ENCODE results near the gene AHNAK.
A peak's percentile ranks its signal among the peaks of the same experiment; 100 is the strongest.

The AHNAK gene

DNA sequence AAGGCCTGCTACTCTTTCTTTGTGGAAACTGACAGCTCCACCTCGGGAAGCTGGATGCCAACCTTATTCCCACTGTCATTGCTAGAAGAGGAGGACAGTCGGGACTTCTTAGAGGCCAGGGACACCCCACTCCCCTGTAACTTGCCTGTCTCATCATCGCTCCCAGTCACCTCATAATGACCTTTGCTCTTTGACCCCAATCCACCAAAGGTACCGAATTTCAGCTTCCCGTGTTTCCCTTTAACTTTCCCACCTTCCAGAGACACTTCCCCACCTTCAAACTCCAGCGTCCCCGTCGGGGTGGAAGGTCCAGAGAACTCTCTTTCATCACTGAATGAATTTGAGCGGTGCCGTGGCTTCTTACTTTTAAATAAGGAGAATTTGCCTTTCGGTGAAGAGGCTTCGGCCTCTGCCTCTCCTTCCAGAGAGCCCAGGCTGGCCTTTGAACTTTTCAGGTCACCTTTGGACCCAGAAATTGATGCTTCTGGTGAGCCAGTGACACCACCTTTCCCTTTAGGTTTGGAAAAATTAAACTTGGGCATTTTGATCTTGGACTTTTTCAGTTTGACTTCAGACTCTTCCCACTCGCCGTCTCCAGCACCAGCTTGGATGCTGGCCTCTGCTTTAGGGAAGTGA lies 29.8 kb downstream of the AHNAK start:
- no peak overlapping the region for H3K4me3 ChIP-seq (ENCODE audit: low read depth, low read length)
- TF ChIP-seq, protein P1, sequence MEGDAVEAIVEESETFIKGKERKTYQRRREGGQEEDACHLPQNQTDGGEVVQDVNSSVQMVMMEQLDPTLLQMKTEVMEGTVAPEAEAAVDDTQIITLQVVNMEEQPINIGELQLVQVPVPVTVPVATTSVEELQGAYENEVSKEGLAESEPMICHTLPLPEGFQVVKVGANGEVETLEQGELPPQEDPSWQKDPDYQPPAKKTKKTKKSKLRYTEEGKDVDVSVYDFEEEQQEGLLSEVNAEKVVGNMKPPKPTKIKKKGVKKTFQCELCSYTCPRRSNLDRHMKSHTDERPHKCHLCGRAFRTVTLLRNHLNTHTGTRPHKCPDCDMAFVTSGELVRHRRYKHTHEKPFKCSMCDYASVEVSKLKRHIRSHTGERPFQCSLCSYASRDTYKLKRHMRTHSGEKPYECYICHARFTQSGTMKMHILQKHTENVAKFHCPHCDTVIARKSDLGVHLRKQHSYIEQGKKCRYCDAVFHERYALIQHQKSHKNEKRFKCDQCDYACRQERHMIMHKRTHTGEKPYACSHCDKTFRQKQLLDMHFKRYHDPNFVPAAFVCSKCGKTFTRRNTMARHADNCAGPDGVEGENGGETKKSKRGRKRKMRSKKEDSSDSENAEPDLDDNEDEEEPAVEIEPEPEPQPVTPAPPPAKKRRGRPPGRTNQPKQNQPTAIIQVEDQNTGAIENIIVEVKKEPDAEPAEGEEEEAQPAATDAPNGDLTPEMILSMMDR (IDR thresholded peaks at IDR 0.05; ENCODE audit: low read depth, low read length) = no peak
- TF ChIP-seq, protein P2, sequence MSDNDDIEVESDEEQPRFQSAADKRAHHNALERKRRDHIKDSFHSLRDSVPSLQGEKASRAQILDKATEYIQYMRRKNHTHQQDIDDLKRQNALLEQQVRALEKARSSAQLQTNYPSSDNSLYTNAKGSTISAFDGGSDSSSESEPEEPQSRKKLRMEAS (IDR thresholded peaks at IDR 0.05; ENCODE audit: low read depth, low read length) = no peak
- TF ChIP-seq POLR2A (IDR thresholded peaks at IDR 0.05; ENCODE audit: extremely low read depth, insufficient read length) (no peak), MYC (IDR thresholded peaks at IDR 0.05; ENCODE audit: low read depth, low read length) (no peak)
- no peak for DNase-seq (ENCODE audit: low read depth)

GRCh38 chr11:62514151-62514550 lies 32.5 kb downstream of the AHNAK start:
- H3K4me3 ChIP-seq (ENCODE audit: low read depth, low read length) = no peak overlapping the region
- no peak for DNase-seq (ENCODE audit: low read depth)
- no peak for TF ChIP-seq POLR2A (IDR thresholded peaks at IDR 0.05; ENCODE audit: extremely low read depth, insufficient read length)

DNA sequence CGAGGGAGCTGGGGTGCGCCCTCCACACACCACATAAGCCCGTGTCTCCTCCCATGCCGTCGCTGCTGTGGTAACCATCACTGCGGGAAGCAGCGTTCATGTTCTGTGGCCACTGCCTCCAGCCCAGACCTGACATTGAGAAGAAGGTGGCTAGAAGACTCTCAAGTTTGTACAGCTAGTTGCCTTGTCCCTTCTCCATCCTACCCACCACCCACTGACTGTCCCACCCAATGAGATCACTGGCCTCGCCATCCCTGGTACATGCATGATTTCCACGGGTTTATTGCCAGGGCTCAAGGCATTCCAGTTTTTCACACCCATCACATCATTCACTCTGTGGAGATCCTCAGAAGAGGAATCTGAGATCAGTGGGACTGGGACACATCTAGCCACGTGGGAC lies 33.0 kb downstream of the AHNAK start:
- H3K4me3 ChIP-seq (ENCODE audit: low read depth, low read length) = no peak overlapping the region
- TF ChIP-seq POLR2A (IDR thresholded peaks at IDR 0.05; ENCODE audit: extremely low read depth, insufficient read length) (no peak), MYC (IDR thresholded peaks at IDR 0.05; ENCODE audit: low read depth, low read length) (no peak)
- TF ChIP-seq, protein P1 (IDR thresholded peaks at IDR 0.05; ENCODE audit: low read depth, low read length) = no peak
- TF ChIP-seq, protein P2 (IDR thresholded peaks at IDR 0.05; ENCODE audit: low read depth, low read length) = no peak
- DNase-seq (ENCODE audit: low read depth) = no peak

GRCh38 chr11:62512961-62513360 lies 33.6 kb downstream of the AHNAK start:
- no peak overlapping the region for H3K4me3 ChIP-seq (ENCODE audit: low read depth, low read length)
- no peak for DNase-seq (ENCODE audit: low read depth)
- TF ChIP-seq, protein P1 (IDR thresholded peaks at IDR 0.05; ENCODE audit: low read depth, low read length) = no peak
- TF ChIP-seq POLR2A (IDR thresholded peaks at IDR 0.05; ENCODE audit: extremely low read depth, insufficient read length) = no peak
- TF ChIP-seq, protein P2 (IDR thresholded peaks at IDR 0.05; ENCODE audit: low read depth, low read length) = no peak
- TF ChIP-seq MYC (IDR thresholded peaks at IDR 0.05; ENCODE audit: low read depth, low read length) = no peak

DNA sequence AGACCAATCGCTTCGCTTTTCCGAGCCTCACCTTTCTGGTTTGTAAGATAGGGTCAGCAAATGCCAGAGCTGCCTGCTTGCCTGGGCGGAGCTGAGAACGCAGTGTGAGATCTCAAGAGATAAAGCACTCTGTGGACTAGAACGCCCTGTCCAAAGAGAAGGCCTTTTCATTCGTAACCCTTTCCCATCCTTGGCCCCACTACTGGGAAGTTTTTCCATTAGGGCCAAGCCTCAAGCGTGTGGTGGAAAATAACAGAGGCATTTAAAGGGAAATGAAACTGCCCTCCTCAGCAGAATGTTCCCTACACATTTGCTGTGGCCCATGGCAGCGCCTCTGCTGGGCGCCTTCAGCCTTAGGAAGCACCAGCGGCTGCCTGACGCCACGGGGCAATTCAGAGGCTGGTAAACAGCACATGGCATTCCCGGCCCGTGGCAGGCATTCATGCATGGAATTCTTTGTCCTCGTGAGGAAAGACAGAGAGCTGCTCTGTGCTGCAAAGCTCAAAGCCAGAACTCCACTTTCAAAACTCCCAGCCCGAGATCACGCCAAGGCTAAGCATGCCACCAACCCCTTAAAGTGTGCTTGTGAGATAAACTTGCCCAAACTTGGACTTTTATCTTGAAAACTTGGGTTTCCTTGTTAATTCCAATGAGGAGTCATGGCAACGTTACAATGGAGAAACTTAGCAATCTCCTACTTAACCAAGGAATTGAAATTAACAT lies 38.1 kb downstream of the AHNAK start:
- no peak overlapping the region for H3K4me3 ChIP-seq (ENCODE audit: low read depth, low read length)
- TF ChIP-seq, protein P2 (IDR thresholded peaks at IDR 0.05; ENCODE audit: low read depth, low read length) = no peak
- TF ChIP-seq, protein P1 (IDR thresholded peaks at IDR 0.05; ENCODE audit: low read depth, low read length) = peak; percentile 1
- TF ChIP-seq MYC (IDR thresholded peaks at IDR 0.05; ENCODE audit: low read depth, low read length) = no peak
- no peak for TF ChIP-seq POLR2A (IDR thresholded peaks at IDR 0.05; ENCODE audit: extremely low read depth, insufficient read length)
- DNase-seq (ENCODE audit: low read depth) = peak; percentile 34

DNA sequence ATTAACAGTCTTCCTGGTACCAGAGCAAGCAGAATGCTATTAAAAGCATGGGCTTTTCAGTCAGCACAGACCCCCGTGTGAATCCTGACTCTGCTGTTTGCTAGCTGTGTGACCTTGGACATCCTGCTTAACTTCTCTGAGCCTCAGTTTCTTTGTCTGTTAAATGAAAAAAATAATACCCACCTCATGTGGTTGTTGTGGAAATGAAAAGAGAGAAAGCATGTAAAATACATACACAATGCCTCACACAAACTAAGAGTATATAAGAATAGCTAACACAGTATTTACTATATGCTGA lies 39.5 kb downstream of the AHNAK start:
- no peak overlapping the region for H3K4me3 ChIP-seq (ENCODE audit: low read depth, low read length)
- TF ChIP-seq POLR2A (IDR thresholded peaks at IDR 0.05; ENCODE audit: extremely low read depth, insufficient read length) (no peak), MYC (IDR thresholded peaks at IDR 0.05; ENCODE audit: low read depth, low read length) (no peak)
- TF ChIP-seq, protein P2 (IDR thresholded peaks at IDR 0.05; ENCODE audit: low read depth, low read length) = no peak
- TF ChIP-seq, protein P1 (IDR thresholded peaks at IDR 0.05; ENCODE audit: low read depth, low read length) = no peak
- DNase-seq (ENCODE audit: low read depth) = no peak
